Esophagus squamous epithelium (tissue), 5 donors: ENCODE results near the gene TARP.
"Not testable (repeated sequence)": the region's sequence is repeated elsewhere in the genome, so short reads cannot be mapped to it uniquely, and the experiment has no call there.

Experiments used
- DNase-seq: peaks from one replicate; lab custom pipeline; 2025; lab: John Stamatoyannopoulos, UW
- H3K27ac ChIP-seq, 4 donors: fragments of 200-600 bp; sonication (generic); one replicate each; pipeline ENCODE4 v1.5.1; 2016 to 2019; ENCODE audit warnings: mild to moderate bottlenecking in 1 of 4
- H3K27me3 ChIP-seq, 4 donors: fragments of 200-600 bp; sonication (generic); 1 replicate in 3 of 4; 2 replicates in 1 of 4; pipeline versions ENCODE4 v1.5.1 to v1.6.0; 2017 to 2021; ENCODE audit warnings: antibody characterized with exemption in 1 of 4
- H3K36me3 ChIP-seq, 3 donors: fragments of 200-600 bp; sonication (generic); one replicate each; pipeline ENCODE4 v1.5.1; 2016 to 2019
- H3K4me1 ChIP-seq, 3 donors: fragments of 200-600 bp; sonication (generic); one replicate each; pipeline ENCODE4 v1.5.1; 2017 to 2019
- H3K4me3 ChIP-seq, 4 donors: fragments of 200-600 bp; sonication (generic); 1 replicate in 3 of 4; 2 replicates in 1 of 4; pipeline ENCODE4 v1.5.1; 2016 to 2019; ENCODE audit warnings: mild to moderate bottlenecking in 2 of 4, moderate library complexity in 1 of 4
- H3K9me3 ChIP-seq, 3 donors: fragments of 200-600 bp; sonication (generic); one replicate each; pipeline ENCODE4 v1.5.1; 2016 to 2019
- POLR2A ChIP-seq, 4 donors: fragments of 450-650 bp; IDR thresholded peaks; one replicate each; pipeline ENCODE4 v1.6.1; 2017; ENCODE audit warnings: antibody characterized with exemption in 4 of 4, mild to moderate bottlenecking in 4 of 4, moderate library complexity in 3 of 4
- WGBS, 2 donors: methylation state at CpG; one replicate each; pipeline ENCODE4 v1.1.5; 2018; 5-methylcytosine and 5-hydroxymethylcytosine counted together
- intact Hi-C: fragments of 100-400 bp; cut with DNase I; formaldehyde crosslinking; loops from one replicate; pipeline ENCODE4 v1.15.0; 2022
- TF ChIP-seq, protein P1 (sequence below), 6 experiments: fragments of 450-650 bp in 4 of 6; fragments of 200-600 bp in 2 of 6; sonication (generic) in 2 of 6; IDR thresholded peaks; one replicate each; pipeline ENCODE4 v1.5.1; 2016 to 2019; ENCODE audit warnings: antibody characterized with exemption in 6 of 6, mild to moderate bottlenecking in 4 of 6, moderate library complexity in 4 of 6
- donor health status: DM: yes; HTN: yes; CAD: no.

The TARP gene

DNA sequence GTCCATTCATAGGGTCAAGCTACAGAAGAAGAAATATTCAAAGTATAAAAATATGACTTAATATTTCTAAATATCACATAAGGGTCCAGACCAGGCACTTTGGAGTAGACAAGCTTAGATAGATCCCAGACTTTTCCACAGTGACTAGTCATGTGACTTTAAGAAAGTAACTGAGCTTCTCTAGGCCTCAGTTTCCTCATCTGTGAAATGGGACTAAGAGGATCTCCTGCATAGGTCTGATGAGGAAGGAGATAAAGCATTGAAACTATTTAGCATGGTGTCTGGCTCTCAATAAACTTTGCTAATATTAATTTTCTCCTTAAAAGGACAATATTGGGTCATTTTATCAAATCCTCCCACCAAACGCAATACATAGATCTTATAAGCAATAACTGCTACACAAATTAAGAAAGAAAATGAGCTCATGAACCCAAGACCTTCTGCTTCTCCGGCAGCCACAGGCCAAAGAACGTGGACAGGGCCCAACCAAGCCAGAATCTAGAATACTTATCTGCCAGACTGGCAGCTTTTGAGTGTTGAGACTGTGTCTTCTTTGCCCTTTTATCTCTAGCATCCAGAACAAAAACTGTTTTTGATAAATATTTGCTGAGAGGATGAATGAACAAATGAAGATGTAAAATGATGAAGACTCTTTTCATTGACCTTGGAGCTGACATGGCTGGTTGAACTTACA lies 1.6 kb upstream of the TARP start:
- intact Hi-C loops = no loop called here
- H3K36me3 ChIP-seq = no peaks in the 10 kb centered on the region
- no peak for TF ChIP-seq POLR2A (IDR thresholded peaks at IDR 0.05)
- TF ChIP-seq, protein P1, sequence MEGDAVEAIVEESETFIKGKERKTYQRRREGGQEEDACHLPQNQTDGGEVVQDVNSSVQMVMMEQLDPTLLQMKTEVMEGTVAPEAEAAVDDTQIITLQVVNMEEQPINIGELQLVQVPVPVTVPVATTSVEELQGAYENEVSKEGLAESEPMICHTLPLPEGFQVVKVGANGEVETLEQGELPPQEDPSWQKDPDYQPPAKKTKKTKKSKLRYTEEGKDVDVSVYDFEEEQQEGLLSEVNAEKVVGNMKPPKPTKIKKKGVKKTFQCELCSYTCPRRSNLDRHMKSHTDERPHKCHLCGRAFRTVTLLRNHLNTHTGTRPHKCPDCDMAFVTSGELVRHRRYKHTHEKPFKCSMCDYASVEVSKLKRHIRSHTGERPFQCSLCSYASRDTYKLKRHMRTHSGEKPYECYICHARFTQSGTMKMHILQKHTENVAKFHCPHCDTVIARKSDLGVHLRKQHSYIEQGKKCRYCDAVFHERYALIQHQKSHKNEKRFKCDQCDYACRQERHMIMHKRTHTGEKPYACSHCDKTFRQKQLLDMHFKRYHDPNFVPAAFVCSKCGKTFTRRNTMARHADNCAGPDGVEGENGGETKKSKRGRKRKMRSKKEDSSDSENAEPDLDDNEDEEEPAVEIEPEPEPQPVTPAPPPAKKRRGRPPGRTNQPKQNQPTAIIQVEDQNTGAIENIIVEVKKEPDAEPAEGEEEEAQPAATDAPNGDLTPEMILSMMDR (IDR thresholded peaks at IDR 0.05) = no peak
- DNase-seq = no peak
- H3K27me3 ChIP-seq = no peaks in the 10 kb centered on the region
- 42 to 63% methylated on average over 3 of the region's 3 CpGs for WGBS, 2 donors
- H3K27ac ChIP-seq = no peak overlapping the region
- H3K4me1 ChIP-seq = no peaks in the 10 kb centered on the region
- no peak overlapping the region for H3K4me3 ChIP-seq
- H3K9me3 ChIP-seq = no peaks in the 10 kb centered on the region

DNA sequence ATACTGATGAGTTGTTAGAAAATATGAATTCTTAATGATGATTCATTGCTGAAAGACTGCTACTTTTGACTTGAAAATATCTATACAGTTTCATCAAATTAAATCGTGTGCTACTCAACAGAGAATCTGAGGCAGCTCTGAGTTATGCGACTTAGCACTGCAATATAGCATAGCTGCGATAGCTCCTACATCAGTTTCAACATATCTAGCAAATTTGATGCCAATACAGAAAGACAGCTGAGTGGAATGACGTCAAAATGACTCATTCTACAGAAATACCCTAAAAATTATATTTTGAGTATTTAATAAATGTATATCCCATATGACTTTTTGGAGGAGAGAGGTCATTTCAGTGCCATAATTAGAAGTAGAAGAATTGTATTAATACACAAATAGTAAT lies 1.1 kb upstream of the TARP start:
- DNase-seq = no peak
- Histone ChIP-seq H3K4me1 (no peaks in the 10 kb centered on the region), H3K9me3 (no peaks in the 10 kb centered on the region), H3K27me3 (no peaks in the 10 kb centered on the region), H3K27ac (no peak overlapping the region), H3K36me3 (no peaks in the 10 kb centered on the region), H3K4me3 (no peak overlapping the region)
- TF ChIP-seq POLR2A (IDR thresholded peaks at IDR 0.05) = no peak
- TF ChIP-seq, protein P1 (IDR thresholded peaks at IDR 0.05) = no peak
- intact Hi-C loops = no loop called here
- 70 to 81% methylated on average over 4 of the region's 4 CpGs for WGBS, 2 donors

DNA sequence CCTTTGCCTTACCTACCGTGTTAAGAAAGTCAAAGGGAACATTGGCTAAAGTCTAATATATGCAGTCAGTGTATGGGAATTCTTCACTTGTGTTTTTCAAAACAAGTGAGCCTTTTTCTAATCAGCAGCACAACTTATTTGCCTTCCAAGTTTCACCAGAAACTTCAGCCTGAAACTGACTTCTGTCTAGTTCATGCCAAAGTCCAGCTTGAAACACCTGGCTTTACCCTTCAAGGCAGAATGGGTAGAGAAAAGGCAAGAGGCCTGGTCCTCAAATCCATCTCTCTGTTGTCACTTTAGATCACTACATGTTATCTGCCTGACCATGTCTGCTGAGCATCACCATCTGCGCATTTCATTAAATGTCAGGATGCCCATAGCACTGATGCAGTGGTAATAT lies 3.0 kb downstream of the TARP start:
- H3K36me3 ChIP-seq, DNase-seq, H3K27ac ChIP-seq, H3K27me3 ChIP-seq, intact Hi-C loops, H3K9me3 ChIP-seq, H3K4me3 ChIP-seq, H3K4me1 ChIP-seq: not testable (repeated sequence)
- WGBS, 2 donors = 78 to 93% methylated on average over 1 to 2 of the region's 2 CpGs

DNA sequence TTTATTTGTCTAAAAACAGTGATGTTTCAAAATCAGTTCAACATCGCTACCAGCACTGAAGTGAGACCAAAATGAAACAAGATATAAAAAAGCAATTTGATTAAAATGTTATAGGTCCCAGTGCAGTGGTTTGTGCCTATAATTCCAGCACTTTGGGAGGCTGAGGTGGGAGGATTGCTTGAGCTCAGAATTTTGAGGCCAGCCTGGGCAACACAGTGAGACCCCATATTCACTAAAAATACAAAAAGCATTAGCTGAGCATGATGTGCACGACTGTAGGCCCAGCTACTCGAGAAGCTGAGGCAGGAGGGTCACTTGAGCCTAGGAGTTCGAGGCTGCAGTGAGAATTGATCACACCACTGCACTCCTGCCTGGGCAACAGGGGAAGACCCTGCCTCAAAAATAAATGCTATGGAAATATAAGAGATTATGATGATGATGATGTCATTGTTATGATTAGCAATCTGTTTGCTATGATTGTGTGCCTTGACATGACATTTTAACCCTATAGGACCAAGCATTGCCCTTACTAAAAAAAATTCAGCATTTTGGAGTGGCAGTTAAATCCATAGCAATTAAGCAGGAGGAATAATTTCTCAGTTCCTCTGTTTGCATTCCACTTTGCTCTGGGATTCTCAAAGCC lies 3.6 kb downstream of the TARP start:
- H3K9me3 ChIP-seq, DNase-seq, intact Hi-C loops, H3K4me3 ChIP-seq, H3K4me1 ChIP-seq, H3K27ac ChIP-seq, H3K36me3 ChIP-seq, H3K27me3 ChIP-seq: not testable (repeated sequence)
- 47 to 71% methylated on average over 2 to 3 of the region's 4 CpGs for WGBS, 2 donors

DNA sequence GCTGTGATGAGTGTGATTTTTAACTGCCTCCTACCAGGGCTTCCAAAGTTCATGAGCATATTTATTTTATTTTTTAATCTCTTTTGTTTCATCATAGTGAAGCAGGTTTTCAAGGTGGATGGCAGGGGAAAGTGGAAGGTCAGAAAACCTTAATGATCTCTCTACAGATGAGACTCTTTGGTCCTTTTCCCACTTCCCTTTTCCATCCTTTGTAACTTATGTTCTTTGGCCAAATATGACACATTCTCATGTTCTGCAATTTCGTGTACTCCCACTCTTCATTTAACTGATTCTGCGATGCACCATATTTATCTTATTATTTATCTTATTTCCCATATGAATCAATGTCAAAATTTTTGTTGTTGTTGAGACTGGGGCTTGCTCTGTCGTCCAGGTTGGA lies 7.5 kb downstream of the TARP start:
- 43 to 51% methylated on average over 3 of the region's 3 CpGs for WGBS, 2 donors
- H3K4me1 ChIP-seq, intact Hi-C loops, DNase-seq, H3K27ac ChIP-seq, H3K36me3 ChIP-seq, H3K4me3 ChIP-seq, H3K27me3 ChIP-seq, H3K9me3 ChIP-seq: not testable (repeated sequence)

DNA sequence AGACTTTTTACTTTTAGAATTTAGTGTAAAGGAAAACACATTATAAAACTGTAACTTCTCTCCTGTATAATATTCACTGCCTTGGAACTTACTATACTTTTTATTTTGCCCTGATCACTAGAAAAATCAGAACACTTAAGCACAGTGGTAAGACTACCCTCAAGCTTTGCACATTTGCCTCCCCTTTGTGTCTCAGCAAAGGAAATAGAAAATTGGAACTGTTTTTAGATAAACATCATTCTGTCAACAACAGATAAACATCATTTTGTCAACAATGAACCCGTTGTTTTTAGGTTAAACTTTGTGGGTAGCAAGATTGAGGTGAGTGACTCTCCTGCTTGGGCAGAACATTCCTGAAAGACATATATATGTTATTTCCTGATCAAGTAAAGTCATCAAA lies 8.8 kb downstream of the TARP start:
- H3K27ac ChIP-seq, H3K4me1 ChIP-seq: not testable (repeated sequence)
- 18 to 24% methylated on average over 1 of the region's 1 CpG for WGBS, 2 donors

DNA sequence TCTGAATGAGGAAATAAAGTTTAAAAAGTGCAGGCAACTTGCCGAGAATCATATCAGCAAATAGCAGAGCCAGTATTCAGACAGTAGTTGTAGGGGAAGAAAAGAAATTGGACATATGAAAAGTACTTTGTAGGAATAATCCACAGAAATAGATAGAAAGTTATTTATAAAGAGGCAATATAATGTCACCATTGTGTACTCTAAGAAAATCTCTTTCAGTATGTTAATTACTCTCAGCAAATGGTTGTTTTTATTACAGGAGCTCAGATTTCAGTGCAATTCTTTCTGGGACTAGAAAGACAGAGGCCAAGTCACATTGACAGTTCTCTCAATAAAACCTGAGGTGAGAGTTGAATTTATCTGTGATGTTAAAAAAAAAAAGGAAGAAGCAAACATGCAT lies 10.2 kb downstream of the TARP start:
- H3K4me1 ChIP-seq, H3K27ac ChIP-seq, H3K9me3 ChIP-seq, H3K27me3 ChIP-seq, H3K36me3 ChIP-seq, DNase-seq, intact Hi-C loops, H3K4me3 ChIP-seq: not testable (repeated sequence)
- WGBS, 2 donors = 46 to 57% methylated on average over 1 of the region's 1 CpG

More for the DNA sequence above, 8.8 kb downstream of the TARP start:
- intact Hi-C loops, H3K9me3 ChIP-seq, DNase-seq, H3K27me3 ChIP-seq, H3K4me3 ChIP-seq, H3K36me3 ChIP-seq: not testable (repeated sequence)
